OCI-LY3 (cell line): ENCODE results near the gene PAGE4.

Source experiments
- CTCF ChIP-seq: fragments of 200-600, 300-600 bp; sonication (generic); IDR thresholded peaks from 2 replicates; pipeline ENCODE4 v1.5.1; 2014; ENCODE audit warnings: antibody characterized with exemption, low read length, low read depth
- EZH2phosphoT487 ChIP-seq: fragments of 200-600 bp; shearing (Covaris generic); IDR thresholded peaks from 2 replicates; pipeline ENCODE4 v1.6.1; 2018; ENCODE audit warnings: antibody characterized with exemption, mixed run types, low read depth

- TF ChIP-seq CTCF (peak; percentile 50), EZH2phosphoT487 (no peak)
Observed at GRCh38 chrX:49878834-49879655, 49.9 kb downstream of the PAGE4 start, which contains the start of gene USP27X.
